ENCODE results near the gene DSCAM. TPM values are rescaled to one million over a fixed set of nuclear protein-coding genes. Genes with fewer than 3 reads are reported as not detected.

Gene DSCAM
- total RNA-seq, 1 experiment from 2014 or later: not detected

- DNase-seq (ENCODE audit: low read depth): no peak
Observed at GRCh38 chr21:40662889-40663288, 184.1 kb downstream of the DSCAM start.

DNA sequence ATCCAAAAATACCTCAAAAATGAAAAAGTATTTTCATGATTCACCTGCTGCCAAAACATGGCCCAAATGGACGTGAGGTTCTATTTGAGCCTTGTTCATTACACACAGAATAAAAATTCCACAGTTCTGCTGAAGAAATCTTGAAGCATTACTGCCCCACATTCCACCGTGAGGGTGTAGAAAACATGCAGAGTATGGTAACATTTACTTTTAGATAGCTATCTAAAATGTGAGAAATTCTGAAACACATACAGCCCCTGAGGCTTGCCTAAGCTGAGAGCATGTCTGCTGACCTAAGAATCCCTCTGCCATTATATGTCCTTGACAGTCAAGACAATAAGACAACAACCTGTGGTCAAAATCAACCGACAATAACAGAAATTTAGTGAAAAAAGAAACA lies 186.5 kb downstream of the DSCAM start:
- DNase-seq (ENCODE audit: low read depth): no peak

- DNase-seq (ENCODE audit: low read depth): no peak
Observed at GRCh38 chr21:40658311-40658710, 188.6 kb downstream of the DSCAM start.

GRCh38 chr21:40652436-40652835 lies 194.5 kb downstream of the DSCAM start:
- no peak for DNase-seq (ENCODE audit: low read depth)

- no peak for DNase-seq (ENCODE audit: low read depth)
Observed at GRCh38 chr21:40647706-40648105, 199.3 kb downstream of the DSCAM start.

DNA sequence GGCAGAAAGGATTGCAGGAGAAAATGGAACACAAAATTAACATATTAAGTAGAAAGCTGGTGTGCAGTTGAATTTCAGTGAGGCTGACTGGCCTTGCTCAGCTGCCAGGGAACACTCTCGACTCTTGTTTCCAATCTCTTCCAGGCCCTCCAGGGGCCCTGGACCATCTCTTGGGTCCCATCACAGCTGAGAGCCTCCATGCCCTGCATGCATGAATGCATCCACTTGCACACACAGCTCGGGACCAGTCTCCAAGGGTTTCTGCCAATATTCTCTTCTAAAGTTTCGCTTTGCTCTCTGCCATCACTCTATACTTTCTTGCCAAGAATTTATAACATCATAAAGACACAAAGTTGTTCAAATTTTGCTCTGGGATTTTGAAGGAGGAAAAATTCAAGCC lies 200.3 kb downstream of the DSCAM start:
- no peak for DNase-seq (ENCODE audit: low read depth)

DNA sequence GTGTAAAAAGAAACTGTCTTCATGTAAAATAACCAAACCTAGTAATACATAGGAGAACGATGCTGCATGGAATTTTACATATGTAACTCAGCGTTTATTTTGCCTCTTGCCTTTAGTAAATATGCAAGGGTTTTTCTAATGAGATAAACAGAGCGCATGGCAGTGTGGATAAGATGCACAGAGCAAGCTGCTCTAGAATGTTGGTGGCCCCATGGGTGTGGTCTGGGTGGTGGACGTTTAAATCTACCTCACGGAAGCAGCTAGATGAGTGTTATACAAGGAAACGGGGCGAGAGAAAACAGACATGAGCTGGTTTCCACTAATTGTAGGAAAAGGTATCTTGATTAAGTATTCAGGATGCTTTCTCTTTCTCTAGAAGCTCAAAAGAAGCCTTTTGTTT lies 205.9 kb downstream of the DSCAM start:
- no peak for DNase-seq (ENCODE audit: low read depth)

DNA sequence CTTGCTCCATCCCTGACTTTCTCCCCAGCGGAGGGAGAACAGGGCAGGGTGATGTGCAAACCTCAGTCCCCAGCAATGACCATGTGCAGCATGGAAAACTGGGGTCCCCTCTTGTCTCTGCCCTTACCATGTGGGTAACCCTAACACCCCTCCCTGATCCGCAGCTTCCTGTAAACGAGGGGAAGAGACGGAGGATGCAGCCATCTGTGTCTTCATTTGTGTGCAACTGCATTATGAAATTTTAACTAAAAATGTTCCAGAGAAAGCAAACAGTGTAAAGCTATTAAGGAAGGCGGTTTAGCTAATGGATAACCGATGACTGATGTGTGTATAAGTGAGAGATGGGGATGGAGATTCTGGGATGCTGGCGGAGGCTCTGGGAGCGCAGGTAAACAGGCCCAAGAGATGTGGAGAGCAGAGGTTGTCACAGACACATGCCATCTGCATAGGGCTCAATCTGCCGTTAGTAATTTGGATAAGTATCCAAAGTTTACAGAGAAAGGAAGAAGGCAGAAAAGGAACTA lies 206.6 kb downstream of the DSCAM start:
- no peak for DNase-seq (ENCODE audit: low read depth)

DNA sequence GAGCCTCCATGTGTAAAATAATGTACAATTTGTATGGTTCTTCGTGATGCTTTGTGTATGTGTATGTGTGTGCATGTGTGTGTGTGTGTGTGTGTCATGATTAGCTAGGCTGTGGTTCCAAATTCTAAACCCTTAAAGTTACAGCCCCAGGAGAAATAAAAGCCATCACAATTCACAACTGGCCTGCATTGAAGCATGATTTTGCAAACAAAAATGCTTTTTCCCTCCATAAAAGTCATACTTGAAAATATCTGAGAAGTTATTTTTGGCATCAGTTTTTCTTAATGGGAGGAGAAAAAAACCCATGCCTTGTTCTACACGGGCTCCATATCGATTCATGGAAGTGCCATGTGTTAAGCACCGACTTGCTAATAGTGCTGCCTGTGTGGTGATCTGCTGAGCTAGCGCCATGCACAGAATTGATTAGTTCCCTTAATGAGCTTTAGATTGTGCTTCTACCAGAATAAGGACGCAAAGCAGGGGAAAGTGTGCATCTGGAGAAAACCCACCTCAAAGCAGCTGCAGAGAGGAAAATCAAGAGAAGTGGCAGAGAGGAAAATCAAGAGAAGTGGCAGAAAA lies 207.3 kb downstream of the DSCAM start:
- DNase-seq (ENCODE audit: low read depth): no peak

DNA sequence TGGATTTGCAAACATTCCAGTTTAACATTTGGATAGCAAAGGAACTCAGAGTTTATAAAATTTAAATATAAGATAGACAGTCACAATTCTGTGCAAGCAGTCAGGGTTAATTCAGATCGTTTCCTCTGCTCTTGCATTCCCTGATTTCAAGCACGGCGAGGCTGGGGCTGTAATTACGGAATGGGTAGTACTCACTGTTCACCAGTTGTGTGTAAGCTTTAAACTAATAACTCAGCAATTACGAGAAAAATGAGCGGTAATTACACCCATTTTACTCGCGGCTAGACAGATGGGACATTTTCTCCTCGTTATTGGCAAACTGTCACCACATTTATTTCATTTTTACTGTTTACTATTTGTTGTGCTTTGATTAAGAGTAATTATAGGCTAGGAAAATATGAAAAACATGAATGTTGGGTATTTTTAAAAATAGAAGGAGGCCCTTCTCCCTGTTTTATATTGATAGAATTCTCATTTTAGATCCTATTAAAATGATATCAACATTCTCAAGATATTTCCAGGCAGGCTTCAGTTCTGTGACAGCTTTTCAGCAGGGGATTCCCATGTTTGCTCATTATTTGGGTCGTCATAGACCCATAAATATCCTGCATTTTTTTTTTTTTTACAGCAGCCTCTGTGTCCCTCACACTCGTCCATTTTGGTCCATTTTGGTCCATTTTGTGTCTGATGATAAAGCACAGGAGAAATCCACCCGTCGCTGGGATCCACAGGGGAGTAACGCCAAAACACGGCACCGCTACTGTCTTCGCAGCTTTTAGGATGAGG lies 208.3 kb downstream of the DSCAM start:
- DNase-seq (ENCODE audit: low read depth): no peak

- no peak for DNase-seq (ENCODE audit: low read depth)
Observed at GRCh38 chr21:40636026-40636425, 210.9 kb downstream of the DSCAM start.

DNA sequence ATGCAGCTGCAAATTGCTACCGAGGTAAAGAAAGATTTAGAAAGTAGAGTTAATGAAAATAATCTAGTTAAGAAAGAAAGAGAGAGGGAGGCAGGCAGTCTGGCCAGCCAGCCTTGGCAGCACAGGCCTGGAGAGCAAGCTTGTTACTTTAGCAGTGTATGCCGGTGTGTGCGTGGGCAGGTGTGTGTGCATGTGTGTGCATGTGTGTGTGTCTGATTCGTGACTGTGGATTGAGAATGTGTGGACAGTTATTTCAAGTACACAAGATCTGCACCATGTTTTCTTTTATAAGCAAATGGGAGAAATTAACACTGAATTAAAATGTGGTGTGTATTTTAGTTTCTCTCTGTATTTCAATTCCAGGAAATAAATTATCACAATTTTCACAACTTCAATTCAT lies 211.6 kb downstream of the DSCAM start:
- DNase-seq (ENCODE audit: low read depth): no peak

DNA sequence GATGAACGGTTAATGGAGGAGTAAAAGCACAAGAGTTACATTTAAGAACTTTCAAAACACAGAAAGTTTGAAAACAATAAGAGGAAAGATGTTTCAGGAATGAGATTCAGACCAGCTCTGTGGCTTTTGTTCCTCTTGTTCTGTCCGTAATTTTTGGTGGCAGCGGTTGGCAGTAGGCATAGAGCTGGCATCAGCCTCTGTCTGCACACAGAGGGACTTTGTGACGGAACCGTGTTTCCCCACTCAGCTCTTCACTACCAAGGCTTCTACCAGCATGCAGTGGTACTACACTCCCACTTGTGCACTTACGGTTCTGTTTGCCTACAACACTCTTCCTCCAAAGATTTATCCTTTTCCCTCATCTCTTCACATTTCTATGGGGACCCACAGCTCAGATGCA lies 212.8 kb downstream of the DSCAM start:
- no peak for DNase-seq (ENCODE audit: low read depth)

- DNase-seq (ENCODE audit: low read depth): no peak
Observed at GRCh38 chr21:40633048-40633447, 213.9 kb downstream of the DSCAM start.

GRCh38 chr21:40631211-40631610 lies 215.7 kb downstream of the DSCAM start:
- DNase-seq (ENCODE audit: low read depth): no peak

DNA sequence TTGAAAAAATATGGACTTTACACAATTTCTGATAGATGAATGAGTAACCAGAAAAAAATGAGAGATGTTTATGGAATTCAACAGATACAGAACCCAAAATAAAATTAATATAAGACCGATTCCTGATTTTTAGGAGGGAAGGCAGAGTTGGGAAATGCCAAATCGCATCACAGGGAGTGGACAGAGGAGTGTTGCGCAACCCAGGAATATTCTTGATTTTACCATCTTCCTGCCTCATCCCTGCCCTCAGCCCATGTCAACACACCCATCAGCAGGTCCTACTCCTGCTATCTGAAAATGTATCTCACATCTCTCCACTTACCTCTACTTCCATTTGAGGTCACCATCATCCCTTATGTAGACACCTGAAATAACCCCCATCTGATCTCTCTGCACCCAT lies 221.0 kb downstream of the DSCAM start:
- no peak for DNase-seq (ENCODE audit: low read depth)

DNA sequence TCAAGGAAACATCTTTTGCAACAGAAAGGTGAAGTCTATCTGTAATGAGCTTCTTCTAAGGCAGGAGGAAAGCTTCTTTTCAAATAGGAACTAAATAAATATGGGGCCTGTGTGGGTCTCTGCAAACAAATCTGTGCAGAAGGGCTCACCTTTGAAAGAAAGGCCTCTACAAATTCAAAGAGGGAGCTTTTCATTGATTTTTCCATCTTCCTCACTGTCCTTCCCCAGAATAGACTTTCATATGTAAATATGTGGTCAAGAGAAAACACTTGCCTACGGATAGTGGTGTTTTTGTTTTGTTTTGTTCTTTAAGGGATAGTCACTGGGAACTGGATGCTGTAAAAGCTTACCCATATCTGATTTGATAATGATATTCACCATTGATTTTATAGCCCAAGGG lies 223.4 kb downstream of the DSCAM start:
- no peak for DNase-seq (ENCODE audit: low read depth)

GRCh38 chr21:40622531-40622930 lies 224.4 kb downstream of the DSCAM start:
- no peak for DNase-seq (ENCODE audit: low read depth)

DNA sequence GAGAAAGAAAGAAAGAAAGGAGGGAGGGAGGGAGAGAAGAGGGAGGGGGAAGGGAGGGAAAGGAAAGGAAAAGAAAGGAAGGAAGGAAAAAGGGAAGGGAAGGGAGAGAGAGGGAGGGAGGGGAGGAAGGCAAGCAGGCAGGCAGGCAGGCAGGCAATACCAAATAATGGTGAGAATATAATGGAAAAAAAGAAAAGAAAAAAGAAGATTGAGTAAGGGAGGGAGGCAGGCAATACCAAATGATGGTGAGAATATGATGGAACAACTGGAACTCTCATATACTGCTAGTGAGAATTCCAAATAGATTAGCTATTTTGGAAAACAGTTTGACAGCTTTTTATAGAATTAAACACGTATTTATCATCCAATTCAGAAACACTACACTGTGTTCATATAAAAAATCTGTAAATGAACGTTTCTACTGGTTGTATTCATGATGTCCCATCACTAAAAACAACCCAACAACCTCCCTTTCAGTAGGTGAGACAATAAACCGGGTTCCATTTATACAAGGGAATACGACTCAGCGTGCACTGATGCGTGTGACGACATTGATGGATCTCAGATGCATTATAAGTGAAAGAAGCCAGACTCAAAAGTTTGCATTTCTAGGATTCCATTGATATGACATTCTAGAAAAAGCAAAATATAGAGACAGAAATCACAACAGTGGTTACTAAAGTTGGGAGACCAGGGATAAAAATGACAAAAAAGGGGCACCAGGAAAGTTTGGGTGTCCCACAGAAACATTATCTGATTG lies 226.4 kb downstream of the DSCAM start:
- no peak for DNase-seq (ENCODE audit: low read depth)

GRCh38 chr21:40618191-40618973 lies 228.6 kb downstream of the DSCAM start:
- DNase-seq (ENCODE audit: low read depth): no peak

GRCh38 chr21:40616377-40616704 lies 230.6 kb downstream of the DSCAM start:
- no peak for DNase-seq (ENCODE audit: low read depth)

Measured in LHCN-M2 (cell line).